Measurements from ENCODE around the gene CYS1.
A peak's percentile ranks its signal among the peaks of the same experiment; 100 is the strongest.

Gene CYS1

GRCh38 chr2:10091182-10091888 lies 11.1 kb upstream of the CYS1 start:
- DNase-seq: no peak

GRCh38 chr2:10089565-10090190 lies 9.5 kb upstream of the CYS1 start:
- DNase-seq: no peak

- DNase-seq: no peak
These were observed 7.1 kb upstream of the CYS1 start for GRCh38 chr2:10087360-10087759.

GRCh38 chr2:10086950-10087349 lies 6.7 kb upstream of the CYS1 start:
- no peak for DNase-seq

- no peak for DNase-seq
These were observed 5.5 kb upstream of the CYS1 start for GRCh38 chr2:10085668-10086059.

GRCh38 chr2:10085043-10085667 lies 4.9 kb upstream of the CYS1 start:
- DNase-seq: no peak

- no peak for DNase-seq
These were observed 4.1 kb upstream of the CYS1 start for GRCh38 chr2:10084223-10084865.

GRCh38 chr2:10083692-10084211 lies 3.5 kb upstream of the CYS1 start:
- no peak for DNase-seq

GRCh38 chr2:10083046-10083445 lies 2.8 kb upstream of the CYS1 start:
- no peak for DNase-seq

- no peak for DNase-seq
These were observed 509 bp upstream of the CYS1 start for GRCh38 chr2:10080536-10081304.

GRCh38 chr2:10079266-10079869 lies 843 bp downstream of the CYS1 start:
- no peak for DNase-seq

- DNase-seq: no peak
These were observed 1.4 kb downstream of the CYS1 start for GRCh38 chr2:10078704-10079265.

- DNase-seq: no peak
These were observed 2.2 kb downstream of the CYS1 start for GRCh38 chr2:10078001-10078400.

- DNase-seq: no peak
These were observed 3.2 kb downstream of the CYS1 start for GRCh38 chr2:10076988-10077527.

- DNase-seq: no peak
These were observed 3.7 kb downstream of the CYS1 start for GRCh38 chr2:10076511-10076910.

GRCh38 chr2:10075571-10076209 lies 4.5 kb downstream of the CYS1 start:
- DNase-seq: no peak

- no peak for DNase-seq
These were observed 5.1 kb downstream of the CYS1 start for GRCh38 chr2:10075101-10075500.

- no peak for DNase-seq
These were observed 6.5 kb downstream of the CYS1 start for GRCh38 chr2:10073706-10074105.

- peak; percentile 61 for DNase-seq
These were observed 7.3 kb downstream of the CYS1 start for GRCh38 chr2:10072656-10073480.

GRCh38 chr2:10071595-10071994 lies 8.6 kb downstream of the CYS1 start:
- no peak for DNase-seq
